ENCODE results near the gene TELO2.

TELO2 gene

GRCh38 chr16:1500465-1501150 lies 7.4 kb downstream of the TELO2 start:
- no peak for DNase-seq

- DNase-seq = no peak
These were observed 8.5 kb downstream of the TELO2 start for GRCh38 chr16:1501630-1502029.

- DNase-seq = no peak
These were observed 9.2 kb downstream of the TELO2 start for GRCh38 chr16:1502092-1503004.

GRCh38 chr16:1503110-1503955 lies 10.2 kb downstream of the TELO2 start:
- DNase-seq = no peak

GRCh38 chr16:1505073-1505844 lies 12.1 kb downstream of the TELO2 start:
- DNase-seq = no peak

GRCh38 chr16:1505912-1506311 lies 12.8 kb downstream of the TELO2 start:
- no peak for DNase-seq

- no peak for DNase-seq
These were observed 13.5 kb downstream of the TELO2 start for GRCh38 chr16:1506494-1507213.

GRCh38 chr16:1508494-1509187 lies 15.5 kb downstream of the TELO2 start:
- no peak for DNase-seq

- DNase-seq = no peak
These were observed 16.4 kb downstream of the TELO2 start for GRCh38 chr16:1509307-1510221.

- no peak for DNase-seq
These were observed 17.1 kb downstream of the TELO2 start for GRCh38 chr16:1510272-1510671.

GRCh38 chr16:1510941-1511351 lies 17.8 kb downstream of the TELO2 start:
- DNase-seq = no peak

- DNase-seq = no peak
These were observed 18.8 kb downstream of the TELO2 start for GRCh38 chr16:1511662-1512569.

GRCh38 chr16:1512774-1513173 lies 19.6 kb downstream of the TELO2 start:
- DNase-seq = no peak

GRCh38 chr16:1514507-1514906 lies 21.3 kb downstream of the TELO2 start:
- DNase-seq = no peak

- DNase-seq = no peak
These were observed 25.5 kb downstream of the TELO2 start for GRCh38 chr16:1518626-1519135.

GRCh38 chr16:1519831-1520230 lies 26.7 kb downstream of the TELO2 start:
- no peak for DNase-seq

- DNase-seq = no peak
These were observed 27.3 kb downstream of the TELO2 start for GRCh38 chr16:1520461-1520860.

GRCh38 chr16:1523581-1524245 lies 30.6 kb downstream of the TELO2 start:
- no peak for DNase-seq

All from right forelimb (tissue), 1 donor.